DND-41 (cell line): ENCODE measurements around the gene FCRL4.

ENCODE experiments used
- EZH2 ChIP-seq: IDR thresholded peaks from 3 replicates; pipeline ENCODE4 v1.6.1; 2012; ENCODE audit warnings: borderline replicate concordance, low read depth, mild to moderate bottlenecking, moderate library complexity, low read length, inconsistent platforms; ENCODE audit not compliant: severe bottlenecking
- TF ChIP-seq, protein P1 (sequence below): IDR thresholded peaks from 2 replicates; pipeline ENCODE4 v1.5.1; 2012; ENCODE audit warnings: borderline replicate concordance, low read length, moderate library complexity, mild to moderate bottlenecking; ENCODE audit not compliant: poor library complexity, severe bottlenecking; ENCODE audit errors: extremely low read depth

DNA sequence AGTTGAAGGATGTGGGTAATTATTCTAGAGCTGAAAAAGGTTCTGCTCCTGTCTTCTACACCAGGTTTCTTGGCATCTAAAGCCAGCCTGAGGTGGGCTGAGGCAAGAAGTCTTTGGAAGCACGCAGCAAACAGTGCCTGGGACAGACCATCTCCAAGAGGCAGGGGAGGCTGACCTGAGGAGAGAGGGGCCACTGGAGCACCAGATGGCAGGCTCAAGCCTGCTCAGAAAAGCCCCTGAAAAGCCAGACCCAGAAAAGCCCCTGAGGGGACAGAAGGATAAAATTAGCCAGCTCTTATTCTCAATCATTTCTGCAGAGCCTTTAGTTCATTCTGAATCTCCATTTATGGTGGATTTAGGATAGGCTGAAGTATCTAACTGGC, 17.1 kb downstream of the FCRL4 start:
- TF ChIP-seq EZH2, result no peak
- TF ChIP-seq, protein P1, sequence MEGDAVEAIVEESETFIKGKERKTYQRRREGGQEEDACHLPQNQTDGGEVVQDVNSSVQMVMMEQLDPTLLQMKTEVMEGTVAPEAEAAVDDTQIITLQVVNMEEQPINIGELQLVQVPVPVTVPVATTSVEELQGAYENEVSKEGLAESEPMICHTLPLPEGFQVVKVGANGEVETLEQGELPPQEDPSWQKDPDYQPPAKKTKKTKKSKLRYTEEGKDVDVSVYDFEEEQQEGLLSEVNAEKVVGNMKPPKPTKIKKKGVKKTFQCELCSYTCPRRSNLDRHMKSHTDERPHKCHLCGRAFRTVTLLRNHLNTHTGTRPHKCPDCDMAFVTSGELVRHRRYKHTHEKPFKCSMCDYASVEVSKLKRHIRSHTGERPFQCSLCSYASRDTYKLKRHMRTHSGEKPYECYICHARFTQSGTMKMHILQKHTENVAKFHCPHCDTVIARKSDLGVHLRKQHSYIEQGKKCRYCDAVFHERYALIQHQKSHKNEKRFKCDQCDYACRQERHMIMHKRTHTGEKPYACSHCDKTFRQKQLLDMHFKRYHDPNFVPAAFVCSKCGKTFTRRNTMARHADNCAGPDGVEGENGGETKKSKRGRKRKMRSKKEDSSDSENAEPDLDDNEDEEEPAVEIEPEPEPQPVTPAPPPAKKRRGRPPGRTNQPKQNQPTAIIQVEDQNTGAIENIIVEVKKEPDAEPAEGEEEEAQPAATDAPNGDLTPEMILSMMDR, result no peak
